GM12878 (cell line): ENCODE data around the gene MYCBP2.

ENCODE experiments used
- CTCF ChIP-seq, 3 experiments: IDR thresholded peaks in 2 of 3; conservative IDR thresholded peaks in 1 of 3; 2 replicates each; pipeline ENCODE4 v1.5.1; 2011; ENCODE audit warnings: low read depth in 3 of 3, low read length in 3 of 3, mild to moderate bottlenecking in 3 of 3, control low read depth in 2 of 3, moderate library complexity in 2 of 3, inconsistent platforms in 1 of 3, mixed read lengths in 1 of 3; ENCODE audit not compliant: control insufficient read depth in 2 of 3, insufficient read depth in 1 of 3; ENCODE audit errors: extremely low read depth in 1 of 3
- EED ChIP-seq: sonication (generic); IDR thresholded peaks from 2 replicates; pipeline ENCODE4 v1.6.1; 2016; ENCODE audit warnings: antibody characterized with exemption, low read depth
- POLR2A ChIP-seq: IDR thresholded peaks from 2 replicates; pipeline ENCODE4 v1.6.1; 2011; ENCODE audit warnings: low read depth, mild to moderate bottlenecking, low read length
- POLR2AphosphoS5 ChIP-seq: IDR thresholded peaks from 2 replicates; pipeline ENCODE4 v1.6.1; 2011; ENCODE audit warnings: mild to moderate bottlenecking, low read length, inconsistent platforms
- SMC3 ChIP-seq: IDR thresholded peaks from 2 replicates; pipeline ENCODE4 v1.6.1; 2011; ENCODE audit warnings: low read length, improper control_type of control experiment, borderline replicate concordance
- YBX1 ChIP-seq: fragments of 450-650 bp; IDR thresholded peaks from 2 replicates; pipeline ENCODE4 v1.6.1; 2016; ENCODE audit warnings: antibody characterized with exemption

GRCh38 chr13:77136902-77137420 lies 189.9 kb downstream of the MYCBP2 start:
- TF ChIP-seq CTCF (IDR thresholded peaks at IDR 0.05 in 2 of 3, conservative IDR thresholded peaks at IDR 0.05 in 1 of 3; ENCODE audit: control insufficient read depth in 2 of 3, extremely low read depth in 1 of 3, insufficient read depth in 1 of 3, low read depth in 3 of 3, low read length in 3 of 3) (no peak), YBX1 (no peak), POLR2AphosphoS5 (no peak), SMC3 (no peak), EED (no peak), POLR2A (no peak)
